Kidney glomerular epithelial cell (primary cell): ENCODE data around the gene ARHGEF10L.
A peak's percentile ranks its signal among the peaks of the same experiment; 100 is the strongest.

Experiments
- DNase-seq: peaks from one replicate; lab custom pipeline; 2025; lab: John Stamatoyannopoulos, UW

The ARHGEF10L gene

DNA sequence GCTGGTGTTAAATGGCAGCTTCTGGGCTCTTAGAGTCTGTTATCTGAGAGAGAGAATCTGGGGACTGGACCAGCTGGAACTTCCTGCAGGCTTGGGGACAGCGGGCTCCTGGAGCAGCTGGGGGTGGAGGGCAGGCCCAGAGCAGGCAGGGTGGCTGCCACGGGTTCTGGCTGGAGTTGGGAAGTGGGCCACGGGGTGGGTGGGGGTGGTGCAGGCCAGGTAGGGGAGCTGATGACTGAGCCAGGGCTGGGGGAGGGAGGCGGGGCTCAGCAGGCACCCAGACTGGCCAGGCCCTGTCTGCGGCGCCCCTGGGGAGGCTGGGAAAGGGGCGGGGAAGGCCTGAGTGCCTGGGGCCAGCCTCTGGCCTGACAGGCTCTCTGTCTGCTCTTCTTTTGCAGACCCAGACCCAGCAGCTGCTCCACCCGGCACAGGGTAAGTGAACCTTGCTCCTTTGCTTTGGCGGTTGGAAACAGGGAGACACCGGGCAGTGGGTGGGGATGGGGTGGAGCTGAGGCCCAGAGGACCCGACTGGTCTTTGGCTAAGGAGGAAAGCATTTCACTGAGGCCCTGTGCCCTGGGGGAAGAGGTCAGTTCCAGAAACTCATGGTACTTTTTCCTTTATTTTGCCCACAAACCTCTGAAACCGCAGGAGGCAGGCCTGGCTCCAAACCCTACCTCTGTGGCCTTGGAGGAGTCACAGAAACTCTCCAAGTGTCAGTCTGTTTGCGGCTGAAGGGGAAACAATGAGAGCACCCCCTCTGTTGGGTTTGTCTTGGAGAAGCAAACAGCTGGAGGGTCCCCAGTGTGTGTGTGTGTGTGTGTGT is 48.8 kb downstream of the ARHGEF10L start:
- DNase-seq = no peak

DNA sequence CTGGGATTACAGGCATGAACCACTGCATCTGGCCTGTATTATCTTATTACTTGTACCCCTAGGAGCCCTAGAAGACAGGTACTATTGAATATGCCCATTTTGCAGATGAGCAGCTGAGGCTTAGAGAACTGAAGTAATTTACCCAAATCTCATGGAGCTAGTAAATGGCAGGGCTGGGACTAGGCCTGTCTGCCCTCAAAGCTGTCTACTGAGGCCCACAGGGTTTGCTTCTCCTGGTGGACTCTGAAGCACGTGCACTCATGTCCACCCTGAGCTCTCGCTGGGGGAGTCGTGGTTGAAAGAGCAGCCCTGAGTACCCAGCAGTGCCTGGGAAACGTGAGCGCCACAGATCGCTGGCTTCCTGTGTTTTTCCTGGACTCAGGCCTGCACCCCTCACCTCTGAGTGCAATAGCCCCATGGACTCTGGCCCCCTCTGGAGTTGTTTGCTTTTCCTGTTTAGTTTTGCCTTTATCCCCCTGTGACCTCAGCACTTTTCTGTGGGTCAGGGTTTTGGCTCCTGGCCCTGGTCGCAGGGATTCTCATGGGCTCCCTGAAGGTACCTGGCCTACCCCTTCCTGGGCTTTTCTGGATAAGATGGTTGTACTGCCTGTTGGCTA is 52.4 kb downstream of the ARHGEF10L start:
- no peak for DNase-seq

DNA sequence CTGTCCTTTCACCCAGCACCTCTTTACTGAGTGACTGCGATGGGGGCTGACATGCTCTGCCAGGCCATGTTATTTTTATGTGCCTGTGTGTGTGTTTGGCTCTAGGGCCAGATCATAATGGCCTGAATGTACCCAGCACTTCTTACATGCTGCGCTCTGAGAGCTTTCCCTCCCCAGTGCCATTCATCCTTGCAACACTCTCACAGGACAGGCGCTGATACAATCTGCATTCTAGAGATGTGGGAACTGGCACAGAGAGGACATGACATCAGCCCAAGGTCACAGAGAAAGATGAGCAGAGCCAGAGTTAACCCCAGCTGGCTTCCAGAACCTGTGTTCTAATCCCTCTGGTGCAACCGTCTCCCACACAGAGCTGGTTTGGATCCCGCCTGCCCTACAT is 54.5 kb downstream of the ARHGEF10L start:
- no peak for DNase-seq

DNA sequence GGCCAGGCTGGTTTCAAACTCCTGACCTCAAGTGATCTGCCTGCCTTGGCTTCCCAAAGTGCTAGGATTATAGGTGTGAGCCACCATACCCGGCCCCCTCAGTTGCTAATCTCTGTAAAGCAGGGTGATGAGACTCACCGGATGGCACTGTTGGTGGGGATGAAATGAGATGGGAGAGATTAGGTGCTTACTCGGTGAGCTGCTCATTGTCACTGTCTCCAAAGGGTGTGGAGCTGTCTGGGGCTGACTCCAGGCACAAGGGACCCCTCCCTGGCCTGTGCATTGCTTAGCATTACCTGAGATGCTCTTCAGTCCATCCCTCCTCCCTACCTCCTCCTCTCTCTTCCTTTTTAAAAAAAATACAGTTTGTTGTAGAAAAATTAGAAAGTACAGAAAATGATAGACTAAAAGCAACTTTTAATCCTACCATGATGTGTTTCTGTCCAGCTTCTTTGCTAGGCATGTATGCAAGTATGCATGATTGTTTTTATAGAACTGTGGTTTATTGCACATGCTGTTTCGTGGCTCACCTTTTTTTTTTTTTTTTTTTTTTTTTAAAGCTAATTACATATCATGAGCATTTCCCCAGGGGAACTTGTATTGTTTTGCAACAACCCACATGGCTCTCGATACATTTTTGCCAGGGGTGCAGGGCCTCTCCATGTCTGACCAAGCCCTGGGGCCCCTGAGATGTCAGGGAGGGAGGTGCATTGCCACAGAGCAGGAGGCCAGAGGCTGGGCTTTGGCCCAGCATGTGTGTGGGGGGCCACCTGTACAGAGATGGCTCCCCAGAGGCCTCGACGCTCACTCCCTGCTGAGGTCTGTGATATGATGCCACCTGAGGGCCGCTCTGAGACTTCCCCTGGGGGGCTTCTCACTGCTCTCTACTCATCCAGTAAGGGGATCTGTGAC is 55.4 kb downstream of the ARHGEF10L start:
- DNase-seq = no peak

DNA sequence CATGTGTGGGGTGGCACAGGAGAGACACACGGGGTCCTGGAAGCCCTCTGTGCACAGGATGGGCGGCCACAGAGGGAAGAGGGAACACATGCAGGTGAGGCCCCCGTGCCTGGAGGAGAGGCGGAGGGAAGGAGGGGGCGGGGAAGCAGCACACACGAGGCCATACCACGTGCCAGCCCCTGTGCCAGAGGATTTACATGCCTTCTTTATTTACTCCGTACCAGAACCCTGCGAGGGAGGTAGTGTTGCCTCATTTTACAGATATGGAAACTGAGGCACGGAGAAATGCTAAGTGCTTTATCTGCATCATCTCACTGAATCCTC is 56.1 kb downstream of the ARHGEF10L start:
- no peak for DNase-seq

DNA sequence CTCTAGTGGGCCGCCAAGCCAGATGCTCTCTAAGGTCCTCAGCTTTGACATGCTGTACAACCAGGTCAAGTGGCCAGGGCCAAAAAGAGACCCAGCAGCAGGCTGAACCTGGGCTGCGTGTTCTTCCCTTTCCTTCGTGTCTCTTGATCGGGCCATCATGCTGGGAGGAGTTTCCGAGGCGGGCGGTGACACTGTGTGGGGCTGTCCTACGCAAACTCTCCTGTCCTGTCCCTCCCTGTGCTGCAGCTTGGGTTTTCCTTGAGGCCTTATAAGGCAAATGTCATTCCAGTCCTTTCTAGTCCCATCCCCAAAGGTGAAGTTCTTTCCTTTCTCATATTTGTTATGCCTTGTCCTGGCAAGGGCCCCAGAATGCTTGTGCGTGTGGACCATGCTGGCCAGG is 56.7 kb downstream of the ARHGEF10L start:
- DNase-seq = no peak

DNA sequence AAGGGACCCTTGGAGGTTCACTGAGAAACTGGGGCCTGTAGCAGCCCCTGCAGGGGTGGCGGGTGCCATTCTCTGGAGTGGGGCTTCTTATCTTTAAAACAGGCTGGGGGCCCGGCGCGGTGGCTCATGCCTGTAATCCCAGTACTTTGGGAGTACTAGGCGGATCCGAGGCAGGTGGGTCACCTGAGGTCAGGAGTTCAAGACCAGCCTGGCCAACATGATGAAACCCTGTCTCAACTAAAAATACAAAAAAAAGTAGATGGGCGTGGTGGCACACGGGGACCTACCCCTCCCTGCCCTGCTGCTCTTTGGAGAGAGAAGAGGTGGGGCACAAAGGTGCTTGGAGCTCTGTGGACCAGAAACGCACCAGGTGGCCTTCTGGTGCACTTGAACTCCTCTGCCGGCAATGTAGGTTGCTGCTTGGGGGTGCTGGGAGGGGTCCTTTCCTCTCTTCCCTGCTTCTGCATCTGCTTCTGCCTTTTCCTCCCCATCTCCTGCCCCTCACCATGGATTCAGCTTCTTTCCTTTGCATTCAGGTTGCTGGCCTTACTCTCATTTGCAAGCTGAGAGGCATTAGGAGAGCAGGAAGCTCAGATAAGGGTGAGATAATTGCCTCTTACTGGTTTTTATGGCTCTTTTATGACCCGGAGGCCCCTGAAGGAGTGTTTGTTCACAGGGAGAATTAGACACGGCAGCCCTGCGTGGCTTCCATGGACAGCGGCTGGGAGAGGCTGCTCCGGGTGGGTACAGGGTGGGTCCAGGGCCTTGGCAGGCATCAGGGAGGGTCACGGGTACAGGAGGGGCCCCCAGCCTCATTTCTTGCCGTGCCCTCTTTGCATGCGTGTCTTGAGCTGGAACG is 57.4 kb downstream of the ARHGEF10L start:
- no peak for DNase-seq

DNA sequence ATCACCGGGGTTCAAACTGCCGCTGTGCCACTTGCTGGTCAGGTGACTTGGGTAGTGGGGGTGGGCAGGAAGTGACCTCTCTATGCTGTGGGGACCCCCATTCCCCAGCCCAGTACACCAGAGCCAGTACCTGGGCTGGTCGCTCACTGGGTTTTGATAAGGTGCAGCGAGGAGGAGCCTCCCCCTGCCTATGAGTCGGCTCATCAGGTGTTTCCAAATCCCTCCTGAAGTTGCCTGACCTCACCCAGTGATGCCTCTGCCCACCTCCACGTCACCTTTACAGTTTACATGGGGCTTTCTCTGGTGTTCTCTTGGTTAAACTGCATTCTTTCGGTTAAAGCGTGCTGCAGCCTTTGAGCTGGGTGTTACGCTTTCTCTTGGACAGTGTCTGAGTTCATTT is 58.2 kb downstream of the ARHGEF10L start:
- no peak for DNase-seq

DNA sequence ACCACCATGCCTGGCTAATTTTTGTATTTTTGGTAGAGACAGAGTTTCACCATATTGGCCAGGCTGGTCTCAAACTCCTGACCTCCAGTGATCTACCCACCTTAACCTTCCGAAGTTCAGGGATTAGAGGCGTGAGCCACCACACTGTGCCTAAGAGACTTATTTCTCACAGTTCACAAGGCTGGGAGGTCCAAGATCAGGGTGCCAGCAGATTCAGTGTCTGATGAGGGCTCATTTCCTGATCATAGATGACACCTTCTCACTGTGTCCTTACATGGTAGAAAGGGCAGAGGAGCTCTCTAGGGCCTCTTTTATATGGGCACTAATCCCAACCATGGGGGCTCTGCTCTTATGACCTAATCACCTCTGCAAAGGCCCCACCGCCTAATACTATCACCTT is 58.8 kb downstream of the ARHGEF10L start:
- DNase-seq = no peak

DNA sequence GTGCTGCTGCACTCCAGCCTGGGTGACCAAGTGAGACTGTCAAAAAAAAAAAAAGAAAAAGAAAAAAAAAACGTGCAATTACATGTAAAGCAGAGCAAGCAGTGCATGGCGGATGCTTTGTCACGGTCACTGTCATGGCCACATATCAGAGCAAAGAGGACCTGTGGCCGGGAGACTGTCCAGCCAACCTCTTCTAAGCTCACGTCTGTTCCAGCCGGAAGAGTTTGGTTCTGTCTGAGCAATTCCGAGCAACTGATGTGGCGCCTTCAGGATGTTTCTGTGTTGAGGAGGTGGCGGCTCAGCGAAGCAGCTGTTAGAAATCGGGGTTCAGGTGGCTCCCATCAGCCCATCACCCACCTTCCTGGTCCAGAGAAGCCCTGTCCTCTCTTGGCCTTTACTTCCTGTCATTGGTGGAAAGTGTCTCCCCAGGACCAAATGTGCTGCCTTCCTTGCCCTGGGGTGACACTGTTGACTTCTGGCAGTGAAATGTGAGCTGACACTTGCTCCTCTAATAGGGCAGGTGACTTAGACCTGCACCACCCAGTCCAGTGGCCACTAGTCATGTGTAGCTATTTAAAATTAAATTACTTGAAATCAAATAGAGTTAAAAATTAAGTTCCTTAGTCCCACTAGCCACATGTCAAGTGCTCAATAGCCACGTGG is 59.9 kb downstream of the ARHGEF10L start:
- no peak for DNase-seq

DNA sequence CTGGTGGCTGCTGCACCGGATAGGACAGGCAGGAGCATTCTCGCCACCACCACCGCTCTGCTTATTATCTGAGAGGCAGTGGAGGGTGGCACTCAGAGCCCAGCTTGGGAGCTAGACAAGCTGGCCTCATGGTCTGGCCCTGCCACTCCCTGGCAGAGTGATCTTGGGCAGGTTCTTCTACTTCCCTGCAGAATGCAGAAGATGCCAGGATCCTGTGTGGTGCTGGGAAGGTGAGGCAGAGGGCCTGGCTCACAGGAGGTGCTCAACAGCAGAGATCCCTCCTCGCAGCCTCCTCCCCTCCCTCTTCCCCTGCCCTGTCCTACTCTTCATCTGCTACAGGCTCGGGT is 60.4 kb downstream of the ARHGEF10L start:
- no peak for DNase-seq

DNA sequence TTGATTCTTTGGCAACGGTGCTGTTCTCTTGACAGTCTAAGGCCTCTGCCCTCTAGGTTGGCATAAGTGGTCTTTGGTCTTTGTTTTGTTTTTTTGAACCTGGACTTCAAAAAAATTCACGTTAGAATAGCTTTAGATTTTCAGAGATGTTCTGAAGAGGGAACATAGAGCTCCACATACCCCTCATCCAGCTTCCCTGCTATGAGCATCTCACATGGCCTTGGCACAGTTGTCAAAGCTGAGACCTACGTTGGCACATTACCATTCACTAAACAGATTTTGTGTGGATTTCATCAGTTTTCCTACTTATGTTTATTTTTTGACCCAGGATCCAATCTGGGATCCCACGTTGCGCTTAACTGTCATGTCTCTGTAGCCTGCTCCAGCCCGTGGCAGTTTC is 60.8 kb downstream of the ARHGEF10L start:
- no peak for DNase-seq

DNA sequence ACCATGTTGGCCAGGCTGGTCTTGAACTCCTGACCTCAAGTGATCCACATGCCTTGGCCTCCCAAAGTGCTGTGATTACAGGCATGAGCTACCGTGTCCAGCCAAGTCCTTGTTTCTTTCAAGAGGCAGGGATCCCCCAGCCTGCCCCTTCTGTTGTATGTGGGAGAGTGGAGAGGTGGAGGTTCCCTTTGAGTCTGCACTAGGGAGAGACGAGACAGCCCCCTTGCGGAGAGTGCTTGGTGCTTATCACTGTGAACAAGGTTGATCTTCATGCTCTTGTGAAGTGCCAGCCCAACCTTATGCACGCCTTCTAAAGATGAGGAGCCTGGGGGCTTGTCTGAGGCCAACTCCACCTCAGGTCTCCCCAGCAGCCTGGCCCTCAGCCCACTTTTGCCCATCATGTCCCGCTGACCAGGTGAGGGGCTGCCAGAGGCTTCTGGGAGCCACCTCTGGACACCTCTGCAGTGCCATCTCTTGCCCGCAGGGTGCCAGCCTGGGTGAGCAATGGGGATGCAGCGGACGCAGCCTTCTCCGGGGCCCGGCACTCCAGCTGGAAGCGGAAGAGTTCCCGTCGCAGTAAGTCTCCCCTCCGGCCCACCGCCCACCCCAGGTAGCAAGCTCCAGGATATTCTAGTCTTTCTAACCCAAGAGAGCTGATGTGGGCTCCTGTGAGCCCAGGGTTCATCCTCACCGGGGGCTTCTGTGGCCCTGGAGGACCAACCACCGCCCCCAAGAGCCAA is 62.3 kb downstream of the ARHGEF10L start:
- DNase-seq = no peak

DNA sequence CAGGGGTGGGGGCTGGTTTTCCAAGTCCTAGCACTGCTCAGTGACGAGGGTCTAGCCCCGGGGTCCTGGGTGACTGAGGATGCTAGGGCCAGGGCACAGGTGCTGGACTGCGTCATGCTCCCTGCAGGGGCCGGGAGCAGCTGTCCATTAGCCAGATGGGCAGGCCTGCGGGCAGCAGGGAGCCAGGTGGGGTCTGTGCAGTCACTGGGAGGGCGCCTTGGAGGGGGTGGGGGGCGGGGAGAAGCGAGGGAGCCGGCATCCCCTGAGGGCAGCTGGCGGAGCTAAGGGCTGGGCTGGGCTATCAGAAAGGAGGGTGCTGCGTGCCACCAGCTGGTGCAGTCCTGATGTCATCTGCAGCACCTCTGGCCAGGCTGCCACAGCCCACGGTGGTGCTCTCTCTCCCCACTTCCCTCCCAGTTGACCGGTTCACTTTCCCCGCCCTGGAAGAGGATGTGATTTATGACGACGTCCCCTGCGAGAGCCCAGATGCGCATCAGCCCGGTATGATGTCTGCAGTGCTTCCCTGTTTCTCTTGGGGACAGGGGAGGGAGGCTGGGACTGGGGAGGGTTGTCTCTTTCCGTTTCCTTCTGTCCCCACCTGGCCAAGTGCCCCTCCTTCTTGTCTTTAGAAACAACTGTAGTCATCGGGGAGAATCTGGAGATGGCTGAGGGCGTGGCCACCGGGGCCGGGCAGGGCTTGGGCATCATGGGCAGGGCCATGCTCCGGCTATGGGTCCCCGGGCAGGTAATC is 63.8 kb downstream of the ARHGEF10L start:
- DNase-seq = no peak

DNA sequence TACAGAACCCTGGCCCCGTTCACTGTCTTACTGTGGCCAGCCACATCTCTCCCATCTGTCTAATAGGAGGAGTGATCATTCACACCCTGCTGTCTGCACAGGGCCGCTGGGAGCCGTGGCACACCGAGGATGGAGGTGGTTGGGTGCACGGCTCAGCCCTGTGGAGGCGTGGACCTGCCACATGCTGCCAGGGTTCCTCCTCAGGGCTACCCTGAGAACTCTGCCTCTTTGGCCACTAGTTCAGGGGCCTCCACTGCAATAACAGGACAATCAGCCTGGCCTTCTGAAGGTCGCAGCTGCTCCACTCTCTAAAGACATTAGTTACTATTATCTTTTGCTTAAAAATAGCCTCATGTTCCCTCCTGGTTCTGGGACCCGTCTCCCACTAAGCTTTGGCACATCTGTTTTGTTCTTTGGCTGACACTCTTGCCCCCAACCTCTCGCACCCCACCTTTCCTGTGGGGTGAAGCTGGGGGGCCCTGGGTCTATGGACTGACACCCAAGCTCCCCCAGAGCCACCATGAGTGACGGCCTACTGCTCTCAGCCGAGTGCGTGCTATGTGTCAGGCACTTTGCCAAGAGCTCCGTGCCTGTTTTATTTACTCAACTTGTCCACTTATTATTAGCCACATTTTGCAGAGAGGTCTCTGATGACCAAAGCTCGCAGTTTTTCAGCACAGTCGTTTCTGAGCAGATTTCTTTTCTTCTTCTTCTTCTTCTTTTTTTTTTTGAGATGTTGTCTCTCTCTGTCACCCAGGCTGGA is 66.3 kb downstream of the ARHGEF10L start:
- DNase-seq = no peak

DNA sequence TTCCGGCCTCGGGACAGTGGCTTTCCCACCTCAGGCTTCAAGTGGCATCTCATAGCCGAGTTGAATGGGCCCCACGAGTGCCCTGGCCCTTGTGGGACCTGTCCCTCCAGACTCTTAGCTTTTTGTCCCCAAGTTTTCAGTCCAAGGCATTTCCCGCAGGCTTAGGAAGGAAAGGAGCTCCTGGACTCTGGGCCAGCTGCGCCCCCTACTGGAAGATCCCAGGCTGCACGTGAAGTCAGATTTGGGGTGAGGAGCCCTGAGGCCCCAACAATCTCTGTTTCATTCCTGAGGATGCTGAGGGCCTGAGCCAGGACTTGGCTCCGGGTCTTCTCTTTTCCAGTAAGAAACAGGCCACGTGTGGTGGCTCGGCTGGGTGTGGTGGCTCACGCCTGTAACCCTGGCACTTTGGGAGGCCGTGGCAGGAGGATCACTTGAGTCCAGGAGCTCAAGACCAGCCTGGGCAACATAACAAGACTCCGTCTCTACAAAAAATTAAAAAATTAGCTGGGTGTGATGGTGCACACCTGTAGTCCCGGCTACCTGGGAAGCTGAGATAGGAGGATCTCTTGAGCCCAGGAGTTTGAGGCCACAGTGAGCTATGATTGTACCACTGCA is 67.4 kb downstream of the ARHGEF10L start:
- DNase-seq = peak; percentile 24

DNA sequence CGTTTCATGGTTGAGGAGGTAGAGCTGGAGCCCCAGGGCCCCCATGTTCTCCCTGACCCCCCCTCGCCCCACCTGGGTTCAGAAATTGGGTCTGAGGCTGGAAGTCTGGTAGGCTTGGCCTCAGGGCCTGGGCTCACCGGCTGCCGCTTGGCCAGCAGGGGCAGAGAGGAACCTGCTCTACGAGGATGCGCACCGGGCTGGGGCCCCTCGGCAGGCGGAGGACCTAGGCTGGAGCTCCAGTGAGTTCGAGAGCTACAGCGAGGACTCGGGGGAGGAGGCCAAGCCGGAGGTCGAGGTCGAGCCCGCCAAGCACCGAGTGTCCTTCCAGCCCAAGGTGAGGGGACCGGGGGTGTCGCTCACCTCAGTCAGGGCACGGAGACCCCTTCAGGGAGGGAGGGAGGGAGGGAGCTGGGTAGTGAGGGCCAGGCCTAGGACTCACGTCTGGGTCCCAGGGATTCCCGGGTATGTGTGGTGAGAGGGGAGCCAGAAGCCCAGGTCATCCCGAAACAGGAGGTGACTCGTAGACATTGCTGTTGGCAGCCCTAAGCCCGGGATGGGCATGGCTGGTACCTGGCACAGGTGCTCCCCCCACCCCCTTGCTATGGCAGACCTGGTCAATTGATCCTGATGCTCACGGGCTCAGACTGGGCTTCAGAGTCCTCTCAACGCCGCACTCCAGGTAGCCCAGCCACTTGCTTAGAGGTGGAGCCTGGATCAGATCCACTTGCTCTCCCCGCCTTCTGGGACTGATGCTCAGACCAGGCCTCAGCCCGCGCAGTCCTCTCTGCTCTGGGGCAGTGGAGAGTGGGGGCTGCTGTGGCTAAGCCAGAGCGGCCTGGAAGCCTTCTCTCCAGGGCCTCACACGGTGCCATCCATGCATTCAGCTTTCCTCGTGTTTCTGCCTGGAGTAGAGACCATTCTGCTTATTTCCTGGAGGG is 68.4 kb downstream of the ARHGEF10L start:
- no peak for DNase-seq

DNA sequence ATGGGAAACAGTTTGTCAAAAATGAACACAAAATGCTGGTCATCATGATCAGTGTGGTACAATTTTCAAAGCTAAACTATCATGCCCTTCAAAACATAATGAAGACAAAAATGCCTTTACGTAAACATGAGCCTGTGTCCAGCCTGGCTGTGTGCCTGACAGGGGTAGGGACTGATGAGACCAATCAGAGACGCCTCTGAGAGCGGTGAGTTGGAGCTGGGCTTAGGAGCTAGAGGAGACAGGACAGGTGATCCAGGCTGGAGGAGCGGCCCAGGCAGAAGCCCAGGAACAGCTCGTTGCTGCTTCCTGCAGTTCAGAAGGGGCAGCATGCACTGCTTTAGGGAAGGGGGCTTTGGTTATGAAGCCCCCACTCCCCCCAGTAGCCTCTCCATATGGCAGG is 70.0 kb downstream of the ARHGEF10L start:
- no peak for DNase-seq
